C4-2B (cell line): Measurements from ENCODE around the gene PSTPIP1.

Experiments
- ZFX ChIP-seq: fragments of 450-650 bp; IDR thresholded peaks from 2 replicates; pipeline ENCODE4 v1.6.1; 2017
- TF ChIP-seq, protein P1 (sequence below): fragments of 450-650 bp; conservative IDR thresholded peaks from 2 replicates; pipeline ENCODE4 v1.5.1; 2017; ENCODE audit warnings: mild to moderate bottlenecking

DNA sequence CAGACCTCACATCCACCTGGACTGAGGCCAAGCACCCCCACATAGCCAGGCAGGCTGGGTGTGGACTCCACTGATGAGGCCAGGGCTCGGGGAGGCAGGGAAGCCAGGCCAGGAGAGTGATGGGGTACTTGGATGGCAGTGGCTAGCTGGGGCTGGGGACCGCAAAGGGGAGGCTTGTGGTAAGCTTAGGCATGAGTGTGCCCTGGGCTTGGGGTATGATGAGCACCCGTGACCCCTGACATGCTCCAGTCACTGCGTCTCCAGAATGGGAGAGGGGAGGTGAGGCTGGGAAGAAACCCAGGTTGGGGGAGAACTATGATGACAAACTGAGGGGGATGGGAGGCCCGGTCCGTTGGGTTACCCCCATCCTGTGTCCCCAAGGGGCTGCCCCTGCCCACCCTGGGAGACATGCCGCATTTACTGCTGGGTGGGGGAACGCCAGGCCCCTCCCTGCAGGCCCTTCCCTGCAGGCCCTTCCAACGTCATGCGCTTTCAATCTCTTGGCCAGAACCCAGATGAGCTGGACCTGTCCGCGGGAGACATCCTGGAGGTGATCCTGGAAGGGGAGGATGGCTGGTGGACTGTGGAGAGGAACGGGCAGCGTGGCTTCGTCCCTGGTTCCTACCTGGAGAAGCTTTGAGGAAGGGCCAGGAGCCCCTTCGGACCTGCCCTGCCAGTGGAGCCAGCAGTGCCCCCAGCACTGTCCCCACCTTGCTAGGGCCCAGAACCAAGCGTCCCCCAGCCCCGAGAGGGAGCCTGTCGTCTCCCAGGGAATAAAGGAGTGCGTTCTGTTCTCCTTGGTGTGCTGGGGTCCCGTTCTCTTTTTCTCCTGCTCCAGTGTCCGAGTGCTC lies 41.8 kb downstream of the PSTPIP1 start:
- TF ChIP-seq, protein P1, sequence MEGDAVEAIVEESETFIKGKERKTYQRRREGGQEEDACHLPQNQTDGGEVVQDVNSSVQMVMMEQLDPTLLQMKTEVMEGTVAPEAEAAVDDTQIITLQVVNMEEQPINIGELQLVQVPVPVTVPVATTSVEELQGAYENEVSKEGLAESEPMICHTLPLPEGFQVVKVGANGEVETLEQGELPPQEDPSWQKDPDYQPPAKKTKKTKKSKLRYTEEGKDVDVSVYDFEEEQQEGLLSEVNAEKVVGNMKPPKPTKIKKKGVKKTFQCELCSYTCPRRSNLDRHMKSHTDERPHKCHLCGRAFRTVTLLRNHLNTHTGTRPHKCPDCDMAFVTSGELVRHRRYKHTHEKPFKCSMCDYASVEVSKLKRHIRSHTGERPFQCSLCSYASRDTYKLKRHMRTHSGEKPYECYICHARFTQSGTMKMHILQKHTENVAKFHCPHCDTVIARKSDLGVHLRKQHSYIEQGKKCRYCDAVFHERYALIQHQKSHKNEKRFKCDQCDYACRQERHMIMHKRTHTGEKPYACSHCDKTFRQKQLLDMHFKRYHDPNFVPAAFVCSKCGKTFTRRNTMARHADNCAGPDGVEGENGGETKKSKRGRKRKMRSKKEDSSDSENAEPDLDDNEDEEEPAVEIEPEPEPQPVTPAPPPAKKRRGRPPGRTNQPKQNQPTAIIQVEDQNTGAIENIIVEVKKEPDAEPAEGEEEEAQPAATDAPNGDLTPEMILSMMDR: no peak
- TF ChIP-seq ZFX: no peak
